DMS79 (cell line): Measurements from ENCODE around the gene ADORA2A.

Experiments used
- DNase-seq: peaks from one replicate; lab custom pipeline; 2025; lab: John Stamatoyannopoulos, UW

ADORA2A gene

GRCh38 chr22:24418786-24419474 is 8.5 kb upstream of the ADORA2A start:
- DNase-seq, result peak; percentile 7

GRCh38 chr22:24419475-24419850 is 7.9 kb upstream of the ADORA2A start:
- no peak for DNase-seq

DNA sequence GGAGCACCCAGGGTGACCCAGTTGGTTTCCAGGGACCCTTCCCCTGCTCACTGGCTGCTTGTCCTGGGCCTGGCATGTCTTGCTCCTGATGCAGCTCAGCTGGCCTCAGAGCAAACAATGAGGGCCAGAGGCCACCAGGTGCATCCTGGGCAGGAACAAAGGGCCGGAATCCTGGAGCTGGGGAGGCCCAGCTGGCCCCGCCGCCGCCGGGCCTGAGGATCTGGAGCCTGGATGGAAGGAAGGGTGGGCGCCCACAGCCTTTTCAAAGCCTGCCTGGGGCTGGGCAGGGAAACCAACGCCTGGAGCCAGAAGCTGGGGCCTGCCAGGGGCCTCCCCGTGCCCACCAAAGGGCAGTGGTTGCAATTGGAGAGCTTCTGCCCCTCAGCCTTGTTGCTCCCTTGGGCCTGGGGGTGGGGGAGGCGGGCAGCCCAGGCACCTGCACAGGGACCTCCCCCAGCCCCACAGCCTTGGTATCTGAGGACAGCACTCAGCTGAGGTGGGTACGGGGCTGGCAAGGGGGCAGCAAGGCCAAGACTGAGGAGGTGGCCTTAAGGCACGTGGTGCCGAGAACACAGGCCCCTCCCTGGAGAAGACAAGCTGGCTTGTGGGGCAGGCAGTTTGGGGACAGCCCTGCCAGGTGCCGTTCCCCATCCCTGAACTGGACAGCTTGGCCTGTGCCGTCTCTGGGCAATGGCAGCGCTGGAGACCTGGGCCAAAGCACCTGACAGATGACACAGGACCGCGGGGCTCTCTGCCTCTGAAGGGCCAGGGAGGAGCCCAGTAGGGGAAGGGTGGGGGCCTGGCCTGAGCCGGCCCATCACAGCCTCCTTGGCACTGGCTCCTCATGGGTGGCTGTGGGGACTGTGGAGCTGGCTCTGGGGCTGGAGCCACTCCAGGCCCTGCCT is 7.1 kb upstream of the ADORA2A start:
- DNase-seq, result no peak

GRCh38 chr22:24420977-24421343 is 6.4 kb upstream of the ADORA2A start:
- DNase-seq, result no peak

DNA sequence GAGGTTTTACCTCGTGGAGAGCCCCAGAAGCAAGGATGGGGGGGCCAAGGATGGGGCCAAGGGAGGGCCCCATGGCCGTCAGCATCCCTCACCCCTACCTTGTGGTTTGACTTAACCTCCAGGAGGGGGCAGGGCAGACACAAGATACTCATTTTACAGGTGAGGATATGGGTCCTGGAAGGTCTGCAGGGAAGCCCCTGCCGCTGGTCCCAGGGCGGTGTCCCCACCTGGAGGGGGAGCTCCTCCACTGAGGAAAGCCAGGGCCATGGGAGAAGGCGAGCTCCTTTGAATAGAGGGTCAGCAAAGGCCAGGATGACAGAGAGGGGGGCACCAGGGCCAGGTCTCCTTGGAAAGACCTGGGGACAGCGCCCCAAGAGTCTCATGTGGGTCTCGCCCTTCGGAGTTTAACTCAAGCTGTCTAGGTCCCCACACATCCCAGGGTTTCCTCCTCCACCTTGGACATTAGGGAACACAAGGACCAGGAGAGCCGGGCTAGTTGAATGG is 5.9 kb upstream of the ADORA2A start:
- DNase-seq, result no peak

DNA sequence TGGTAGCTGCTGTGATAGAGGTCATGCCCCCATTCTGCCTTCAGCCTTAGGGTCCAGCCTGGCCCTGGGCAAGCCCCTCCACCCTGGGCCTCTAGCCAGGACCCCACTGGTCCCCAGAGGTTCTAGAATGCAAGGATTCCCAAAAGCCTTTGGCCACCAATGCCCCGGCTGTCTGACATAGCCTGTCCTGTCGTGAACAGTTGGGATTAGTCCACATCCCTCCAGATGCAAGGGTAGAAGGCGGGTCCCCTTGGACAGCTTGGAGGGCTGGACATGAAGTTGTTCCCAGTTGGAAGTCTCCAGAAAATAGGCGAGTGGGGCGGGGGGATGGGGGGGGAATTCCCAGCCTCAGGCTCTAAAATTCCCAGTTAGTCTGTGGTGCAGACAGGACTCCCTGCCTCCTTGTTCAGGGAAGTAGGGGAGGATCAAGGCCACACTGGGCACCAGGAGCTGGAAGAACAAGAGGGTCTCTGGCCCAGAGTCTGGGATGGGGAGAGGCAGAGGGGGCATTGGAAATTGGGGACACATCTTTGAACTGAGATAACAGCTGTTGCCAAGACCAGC is 5.2 kb upstream of the ADORA2A start:
- DNase-seq, result no peak

DNA sequence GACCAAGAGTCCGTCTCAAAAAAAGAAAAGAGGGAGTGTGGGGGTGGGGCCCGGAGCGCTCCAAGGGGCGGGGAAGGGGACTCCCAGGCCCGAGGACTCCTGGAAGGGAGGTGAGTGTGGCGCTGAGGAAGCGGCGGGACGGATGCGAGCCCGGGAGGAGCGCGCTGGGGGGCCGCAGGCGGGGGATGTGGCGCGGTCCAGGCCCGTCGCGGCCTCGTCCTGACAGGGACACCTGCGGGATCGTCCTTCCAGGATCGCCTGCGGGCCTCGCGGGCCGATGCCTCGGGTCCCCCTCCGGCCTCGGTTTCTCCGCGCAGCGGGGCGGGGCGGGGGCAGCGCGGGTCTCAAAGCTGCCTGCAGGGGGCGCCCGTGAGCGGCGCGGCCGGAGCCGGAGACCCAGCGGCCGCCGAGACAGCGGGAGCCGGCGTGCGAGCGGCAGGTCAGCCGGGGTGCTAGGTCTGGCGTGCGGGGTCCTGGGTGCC is 3.8 kb upstream of the ADORA2A start:
- DNase-seq, result no peak

DNA sequence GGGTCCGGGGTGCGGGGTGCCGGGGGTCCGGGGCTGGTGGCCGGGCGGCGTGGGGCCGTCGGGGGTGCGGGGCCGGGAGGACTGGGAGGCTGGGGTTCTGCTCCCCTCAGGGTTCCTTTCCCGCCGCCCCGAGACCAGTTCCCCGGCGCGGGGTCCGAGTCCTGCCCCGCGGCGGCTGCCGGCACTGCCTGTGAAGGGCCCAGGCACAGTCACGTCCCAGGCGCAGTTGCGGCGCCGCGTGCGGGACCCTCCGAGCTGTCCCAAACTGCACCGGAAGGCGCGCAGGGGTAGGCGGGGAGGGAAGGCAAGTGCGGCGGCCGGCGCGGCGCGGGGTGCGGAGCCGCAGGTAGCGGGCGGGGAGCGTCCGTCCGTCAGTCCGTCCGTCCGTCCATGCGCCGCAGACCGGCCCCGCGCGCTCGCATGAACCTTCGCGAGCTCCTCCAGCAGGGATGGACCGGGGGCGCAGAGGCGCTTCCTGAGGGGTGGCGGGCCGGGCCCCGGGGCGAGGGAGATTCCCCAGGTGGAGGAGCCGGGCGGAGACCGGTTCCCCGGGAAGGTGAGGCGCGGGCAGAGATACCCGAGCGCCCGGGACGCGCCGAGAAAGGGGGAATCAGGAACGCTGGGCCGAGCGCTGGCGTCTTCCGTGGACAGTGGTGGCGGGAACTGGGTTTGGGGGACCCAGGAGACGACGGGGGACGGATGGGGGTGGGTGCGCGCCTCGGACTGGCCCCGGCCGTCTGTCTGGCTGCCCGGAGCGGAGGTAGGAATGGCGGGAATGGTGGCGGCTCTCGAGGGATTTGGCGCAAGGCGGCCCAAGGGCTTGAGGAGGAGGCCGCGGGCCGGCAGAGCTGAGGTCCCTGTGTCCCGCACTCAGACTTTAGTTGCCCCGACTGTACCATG is 3.1 kb upstream of the ADORA2A start:
- no peak for DNase-seq

- DNase-seq, result no peak
Observed at GRCh38 chr22:24424901-24425775, 2.3 kb upstream of the ADORA2A start.

- DNase-seq, result no peak
Observed at GRCh38 chr22:24426436-24426835, 963 bp upstream of the ADORA2A start.

- DNase-seq, result no peak
Observed at GRCh38 chr22:24426851-24427499, 424 bp upstream of the ADORA2A start.

GRCh38 chr22:24428751-24429410 is 1.5 kb downstream of the ADORA2A start:
- DNase-seq, result no peak

GRCh38 chr22:24429411-24430365 is 2.3 kb downstream of the ADORA2A start:
- peak; percentile 5 for DNase-seq

GRCh38 chr22:24430431-24431308 is 3.3 kb downstream of the ADORA2A start:
- no peak for DNase-seq

GRCh38 chr22:24431309-24432034 is 4.1 kb downstream of the ADORA2A start:
- DNase-seq, result no peak

- no peak for DNase-seq
Observed at GRCh38 chr22:24432059-24432853, 4.9 kb downstream of the ADORA2A start.
